Lung (tissue), 12 donors: ENCODE data around the gene ETHE1. TPM values are rescaled to one million over a fixed set of nuclear protein-coding genes. Genes with fewer than 3 reads are reported as not detected.
"Not testable (repeated sequence)": the region's sequence is repeated elsewhere in the genome, so short reads cannot be mapped to it uniquely, and the experiment has no call there.

Experiments
- ATAC-seq: fragments of 200-7000 bp; cut with Tn5 transposase; one replicate; pipeline ENCODE4 v1.9.1; 2020; ENCODE audit warnings: moderate number of reproducible peaks; ENCODE audit not compliant: insufficient read depth, low FRiP score
- DNase-seq, 3 donors: peaks; one replicate each; pipeline ENCODE4 v3.0.0-alpha.2; 2013 to 2017
- H3K27ac ChIP-seq, 2 donors: one replicate each; pipeline ENCODE4 v1.5.1; 2013; ENCODE audit warnings: mild to moderate bottlenecking in 2 of 2, moderate library complexity in 2 of 2, control low read depth in 1 of 2, inconsistent platforms in 1 of 2, low read depth in 1 of 2, low read length in 1 of 2
- H3K27me3 ChIP-seq, 3 donors: one replicate each; pipeline ENCODE4 v1.5.1; 2013; ENCODE audit warnings: low read length in 2 of 3; ENCODE audit not compliant: control insufficient read depth in 3 of 3, insufficient read depth in 3 of 3
- H3K36me3 ChIP-seq, 4 donors: one replicate each; pipeline ENCODE4 v1.5.1; 2013; ENCODE audit warnings: low read length in 4 of 4, mild to moderate bottlenecking in 1 of 4, moderate library complexity in 1 of 4; ENCODE audit not compliant: control insufficient read depth in 4 of 4, insufficient read depth in 4 of 4
- H3K4me1 ChIP-seq, 5 donors: one replicate each; pipeline ENCODE4 v1.5.1; 2013; ENCODE audit warnings: low read length in 5 of 5, mild to moderate bottlenecking in 2 of 5, moderate library complexity in 1 of 5; ENCODE audit not compliant: control insufficient read depth in 5 of 5, insufficient read depth in 5 of 5
- H3K4me3 ChIP-seq: one replicate; pipeline ENCODE4 v1.5.1; 2013; ENCODE audit warnings: mild to moderate bottlenecking, control low read depth, moderate library complexity
- H3K9ac ChIP-seq, 2 donors: one replicate each; pipeline ENCODE4 v1.5.1; 2013; ENCODE audit warnings: low read length in 2 of 2, control low read depth in 1 of 2; ENCODE audit not compliant: insufficient read depth in 1 of 2
- H3K9me3 ChIP-seq, 4 donors: one replicate each; pipeline ENCODE4 v1.5.1; 2013; ENCODE audit warnings: low read length in 3 of 4, mild to moderate bottlenecking in 1 of 4, moderate library complexity in 1 of 4; ENCODE audit not compliant: control insufficient read depth in 4 of 4, insufficient read depth in 3 of 4
- CTCF ChIP-seq: IDR thresholded peaks from 2 replicates; pipeline ENCODE4 v1.5.1; 2012; ENCODE audit warnings: mild to moderate bottlenecking; ENCODE audit errors: control extremely low read depth, extremely low read depth
- WGBS, 2 donors: extraction: QIAGEN DNeasy Blood & Tissue Kit; methylation state at CpG; one replicate each; pipeline ENCODE4 v1.1.7; 2013; 5-methylcytosine and 5-hydroxymethylcytosine counted together
- polyA plus RNA-seq, 2 donors: library from polyadenylated mRNA; stranded (reverse); fragments of 200-250 nt; gene quantifications; one replicate each; pipeline ENCODE4 v1.2.1, GENCODE V29; 2013
- total RNA-seq, 2 donors: library from RNA; depleted of rRNA in 1 of 2; stranded (reverse); fragments of >200 nt in 1 of 2; gene quantifications; one replicate each; pipeline ENCODE4 v1.2.1, GENCODE V29; 2014 to 2021
- donor health status: control.
- donor health status: control.
- donor health status: Bipolar disorder and iron deficiency.
- donor health status: healthy.
- donor health status: DM: yes; HTN: yes; CAD: no.

Gene ETHE1
- total and polyA plus RNA-seq, 4 donors = 15.0 to 76.9 (median 37.5) TPM

- peak; percentile 15 for ATAC-seq
- peak overlapping the region; percentile 46 for H3K4me3 ChIP-seq
- H3K9ac ChIP-seq = peak overlapping the region; percentile 48 to 67
- H3K36me3 ChIP-seq = no peaks in the 10 kb centered on the region
- H3K9me3 ChIP-seq = no peaks in the 10 kb centered on the region
- no peak for TF ChIP-seq CTCF
- WGBS, 2 donors = 1 to 2% methylated on average over 26 of the region's 26 CpGs
- H3K27ac ChIP-seq = peak overlapping the region; percentile 61 to 80
- peaks cover 0 to 27% (median 6%) of the 10 kb centered on the region in 5 donors for H3K4me1 ChIP-seq
- peak in 2 of 3 donors; percentile 14 to 27 for DNase-seq
- H3K27me3 ChIP-seq = no peaks in the 10 kb centered on the region
Measured at GRCh38 chr19:43525836-43526771, 897 bp downstream of the ETHE1 start.

GRCh38 chr19:43524922-43525835, 1.8 kb downstream of the ETHE1 start:
- Histone ChIP-seq H3K27ac (peak overlapping the region in 1 of 2 donors; percentile 74), H3K9ac (peak overlapping the region in 1 of 2 donors; percentile 28), H3K4me1 (peaks cover 0 to 27% (median 6%) of the 10 kb centered on the region in 5 donors), H3K36me3 (no peaks in the 10 kb centered on the region), H3K4me3 (peak overlapping the region; percentile 46), H3K9me3 (no peaks in the 10 kb centered on the region), H3K27me3 (no peaks in the 10 kb centered on the region)
- WGBS, 2 donors = 8 to 12% methylated on average over 12 of the region's 12 CpGs
- no peak for TF ChIP-seq CTCF
- ATAC-seq (peak; percentile 31), DNase-seq (peak in 2 of 3 donors; percentile 27 to 39)

GRCh38 chr19:43523696-43524095, 3.3 kb downstream of the ETHE1 start:
- not testable (repeated sequence) for ATAC-seq, H3K36me3 ChIP-seq

More at GRCh38 chr19:43523696-43524095, 3.3 kb downstream of the ETHE1 start:
- H3K9ac ChIP-seq, H3K4me3 ChIP-seq, DNase-seq, H3K9me3 ChIP-seq, H3K27ac ChIP-seq, H3K27me3 ChIP-seq: not testable (repeated sequence)
- WGBS, 2 donors = 98 to 99% methylated on average over 8 of the region's 8 CpGs
- H3K4me1 ChIP-seq = peaks cover 0 to 27% (median 6%) of the 10 kb centered on the region in 5 donors
